GM21717 (cell line): ENCODE results near the gene CST5.
"Not testable (repeated sequence)": the region's sequence is repeated elsewhere in the genome, so short reads cannot be mapped to it uniquely, and the experiment has no call there.

Experiments used
- ATAC-seq: cut with Tn5 transposase; IDR thresholded peaks from one replicate; pipeline ENCODE4 v1.9.1; 2021; ENCODE audit warnings: mild to moderate bottlenecking, moderate library complexity; ENCODE audit not compliant: unreplicated experiment

Gene CST5

GRCh38 chr20:23856736-23857135, 22.8 kb downstream of the CST5 start:
- no peak for ATAC-seq

- ATAC-seq: no peak
These were observed 23.3 kb downstream of the CST5 start for GRCh38 chr20:23856226-23856625.

GRCh38 chr20:23841693-23842092, 37.9 kb downstream of the CST5 start:
- no peak for ATAC-seq

- ATAC-seq: no peak
These were observed 43.8 kb downstream of the CST5 start for GRCh38 chr20:23835716-23836115.

GRCh38 chr20:23832775-23833513, 46.6 kb downstream of the CST5 start:
- ATAC-seq: no peak

GRCh38 chr20:23831961-23832360, 47.6 kb downstream of the CST5 start:
- not testable (repeated sequence) for ATAC-seq

- no peak for ATAC-seq
These were observed 53.0 kb downstream of the CST5 start, which contains the start of gene CST2 for GRCh38 chr20:23826541-23827021. Gene CST2 (minus strand): TSS chr20:23826729. CDS start chr20:23826660, 69 bp downstream.
